H9 (cell line): ENCODE measurements around the gene DIS3L. TPM values are rescaled to one million over a fixed set of nuclear protein-coding genes. Genes with fewer than 3 reads are reported as not detected.

Source experiments
- DNase-seq: peaks from one replicate; pipeline ENCODE4 v3.0.0-alpha.2; 2017
- H2AFZ ChIP-seq: one replicate; pipeline ENCODE4 v1.6.1; 2013; ENCODE audit warnings: mild to moderate bottlenecking, low read length, control low read depth, moderate library complexity
- H2AK5ac ChIP-seq: 2 replicates; pipeline ENCODE4 v1.6.1; 2013; ENCODE audit warnings: low read length, control low read depth, mixed read lengths; ENCODE audit not compliant: insufficient read length
- H2BK120ac ChIP-seq: one replicate; pipeline ENCODE4 v1.6.1; 2013; ENCODE audit warnings: low read depth, mild to moderate bottlenecking, low read length, control low read depth, inconsistent platforms; ENCODE audit not compliant: poor library complexity, severe bottlenecking
- H2BK12ac ChIP-seq: 2 replicates; pipeline ENCODE4 v1.6.1; 2013; ENCODE audit warnings: low read length, control low read depth, mixed read lengths, low read depth; ENCODE audit not compliant: insufficient read length
- H2BK15ac ChIP-seq: 2 replicates; pipeline ENCODE4 v1.6.1; 2013; ENCODE audit warnings: low read depth, low read length, control low read depth
- H2BK20ac ChIP-seq: one replicate; pipeline ENCODE4 v1.6.1; 2013; ENCODE audit warnings: low read depth, mild to moderate bottlenecking, low read length, control low read depth, inconsistent platforms; ENCODE audit not compliant: poor library complexity, severe bottlenecking
- H2BK5ac ChIP-seq: 2 replicates; pipeline ENCODE4 v1.6.1; 2013; ENCODE audit warnings: low read length, control low read depth, mixed read lengths; ENCODE audit not compliant: insufficient read length
- H3K14ac ChIP-seq: 2 replicates; pipeline ENCODE4 v1.6.1; 2013; ENCODE audit warnings: low read length, control low read depth; ENCODE audit not compliant: insufficient read depth
- H3K18ac ChIP-seq: 2 replicates; pipeline ENCODE4 v1.6.1; 2013; ENCODE audit warnings: low read depth, mild to moderate bottlenecking, mixed read lengths, low read length, control low read depth; ENCODE audit not compliant: insufficient read length
- H3K23ac ChIP-seq: 2 replicates; pipeline ENCODE4 v1.6.1; 2013; ENCODE audit warnings: low read length, control low read depth, mixed read lengths, low read depth; ENCODE audit not compliant: insufficient read length
- H3K23me2 ChIP-seq: 2 replicates; pipeline ENCODE4 v1.6.1; 2013; ENCODE audit warnings: low read depth, mild to moderate bottlenecking, mixed read lengths, low read length, control low read depth; ENCODE audit not compliant: insufficient read length, poor library complexity, severe bottlenecking
- H3K27ac ChIP-seq: 2 replicates; pipeline ENCODE4 v1.5.1; 2013; ENCODE audit warnings: low read length, control low read depth, mixed read lengths, low read depth; ENCODE audit not compliant: insufficient read length
- H3K27me3 ChIP-seq: 2 replicates; pipeline ENCODE4 v1.6.1; 2013; ENCODE audit warnings: low read length, control low read depth, inconsistent platforms; ENCODE audit not compliant: insufficient read depth
- H3K4ac ChIP-seq: 2 replicates; pipeline ENCODE4 v1.6.1; 2013; ENCODE audit warnings: low read depth, mild to moderate bottlenecking, control low read depth, inconsistent platforms, low read length, moderate library complexity
- H3K4me1 ChIP-seq: 2 replicates; pipeline ENCODE4 v1.6.1; 2013; ENCODE audit warnings: low read length, control low read depth, inconsistent platforms; ENCODE audit not compliant: insufficient read depth
- H3K4me2 ChIP-seq: 2 replicates; pipeline ENCODE4 v1.6.1; 2013; ENCODE audit warnings: low read length, control low read depth, mixed read lengths; ENCODE audit not compliant: insufficient read length, insufficient read depth
- H3K56ac ChIP-seq: 2 replicates; pipeline ENCODE4 v1.6.1; 2013; ENCODE audit warnings: low read depth, mild to moderate bottlenecking, mixed read lengths, low read length, control low read depth; ENCODE audit not compliant: insufficient read length
- H3K79me1 ChIP-seq: 2 replicates; pipeline ENCODE4 v1.6.1; 2013; ENCODE audit warnings: low read depth, mild to moderate bottlenecking, moderate library complexity, low read length, control low read depth, inconsistent platforms; ENCODE audit not compliant: insufficient read depth, poor library complexity, severe bottlenecking
- H3K79me2 ChIP-seq: 2 replicates; pipeline ENCODE4 v1.6.1; 2013; ENCODE audit warnings: low read length, control low read depth, inconsistent platforms; ENCODE audit not compliant: insufficient read depth
- H3K9ac ChIP-seq: 2 replicates; pipeline ENCODE4 v1.6.1; 2013; ENCODE audit warnings: low read length, control low read depth, mixed read lengths; ENCODE audit not compliant: insufficient read length; ENCODE audit errors: extremely low read depth
- H3K9me3 ChIP-seq: one replicate; pipeline ENCODE4 v1.6.1; 2013; ENCODE audit warnings: low read depth, low read length, inconsistent platforms; ENCODE audit not compliant: control insufficient read depth
- H3T11ph ChIP-seq: one replicate; pipeline ENCODE4 v1.6.1; 2013; ENCODE audit warnings: mild to moderate bottlenecking, low read length, control low read depth, inconsistent platforms
- H4K20me1 ChIP-seq: one replicate; pipeline ENCODE4 v1.6.1; 2013; ENCODE audit not compliant: control insufficient read depth, insufficient read length, insufficient read depth
- H4K5ac ChIP-seq: 2 replicates; pipeline ENCODE4 v1.6.1; 2013; ENCODE audit warnings: low read depth, mild to moderate bottlenecking, mixed read lengths, low read length, control low read depth; ENCODE audit not compliant: insufficient read length
- H4K8ac ChIP-seq: replicated peaks from 2 replicates; pipeline ENCODE4 v1.6.1; 2013; ENCODE audit warnings: low read length, control low read depth, mixed read lengths, low read depth; ENCODE audit not compliant: insufficient read length
- H4K91ac ChIP-seq: 2 replicates; pipeline ENCODE4 v1.6.1; 2013; ENCODE audit warnings: low read depth, mild to moderate bottlenecking, moderate library complexity, mixed read lengths, low read length, control low read depth; ENCODE audit not compliant: insufficient read length
- H3K27ac Mint-ChIP-seq, 3 experiments: 2 replicates in 2 of 3; 3 replicates in 1 of 3; pipeline ENCODE4 v1.8.0; 2020 to 2021; ENCODE audit warnings: mixed read lengths in 3 of 3, mild to moderate bottlenecking in 1 of 3, moderate library complexity in 1 of 3
- H3K27me3 Mint-ChIP-seq: 2 replicates; pipeline ENCODE4 v1.8.0; 2021; ENCODE audit warnings: low read depth, mild to moderate bottlenecking, moderate library complexity, mixed read lengths
- H3K36me3 Mint-ChIP-seq, 3 experiments: 2 replicates in 2 of 3; 3 replicates in 1 of 3; pipeline ENCODE4 v1.8.0; 2020 to 2021; ENCODE audit warnings: low read depth in 3 of 3, mixed read lengths in 3 of 3; ENCODE audit not compliant: insufficient read depth in 1 of 3
- H3K4me1 Mint-ChIP-seq, 2 experiments: 2 replicates each; pipeline ENCODE4 v1.8.0; 2020; ENCODE audit warnings: mixed read lengths in 2 of 2
- H3K4me3 Mint-ChIP-seq, 2 experiments: 2 replicates in 1 of 2; 3 replicates in 1 of 2; pipeline ENCODE4 v1.8.0; 2020 to 2021; ENCODE audit warnings: mild to moderate bottlenecking in 2 of 2, mixed read lengths in 2 of 2, moderate library complexity in 1 of 2
- H3K9me3 Mint-ChIP-seq, 2 experiments: 2 replicates in 1 of 2; 3 replicates in 1 of 2; pipeline ENCODE4 v1.8.0; 2020; ENCODE audit warnings: mild to moderate bottlenecking in 2 of 2, mixed read lengths in 2 of 2, moderate library complexity in 1 of 2
- WGBS: extraction: QIAGEN DNeasy Blood & Tissue Kit; methylation state at CpG from one replicate; pipeline ENCODE4 v1.1.7; 2013; ENCODE audit warnings: missing lambda C conversion rate, low lambda C conversion rate, mixed read lengths; ENCODE audit not compliant: insufficient read length; ENCODE audit errors: extremely low coverage; 5-methylcytosine and 5-hydroxymethylcytosine counted together
- total RNA-seq: library from RNA; stranded (reverse); gene quantifications from 2 replicates; pipeline ENCODE4 v1.2.1, GENCODE V29; 2021
- TF ChIP-seq, protein P1 (sequence below): fragments of 200-600 bp; sonication (generic); conservative IDR thresholded peaks from 3 replicates; pipeline ENCODE4 v1.8.0; 2021; ENCODE audit warnings: antibody characterized with exemption, mild to moderate bottlenecking

DIS3L gene
- total RNA-seq, 1 experiment from 2014 or later = 30.2 TPM

DNA sequence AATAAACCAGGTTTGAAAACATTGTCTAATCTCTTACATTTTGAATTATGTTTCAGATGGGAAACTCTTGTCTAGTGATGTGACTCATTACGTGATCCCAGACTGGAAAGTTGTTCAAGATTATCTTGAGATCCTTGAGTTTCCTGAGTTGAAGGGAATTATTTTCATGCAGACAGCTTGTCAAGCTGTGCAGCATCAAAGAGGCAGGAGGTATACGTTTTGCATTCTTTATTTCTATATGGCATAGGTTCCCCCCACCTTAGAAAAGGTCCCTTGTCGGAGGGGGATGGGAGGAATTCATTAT is 1.5 kb downstream of the DIS3L start:
- Histone ChIP-seq H4K91ac (no peak overlapping the region), H4K20me1 (no peaks in the 10 kb centered on the region), H4K8ac (no peak overlapping the region), H3K4ac (no peak overlapping the region), H3K4me1 (peaks cover 7% of the 10 kb centered on the region; the same call in 1 of the 2 replicates), H2AFZ (no peak overlapping the region), H3K18ac (no peak overlapping the region), H3K23me2 (peaks cover 7% of the 10 kb centered on the region), H4K5ac (no peak overlapping the region), H3K56ac (no peak overlapping the region), H2AK5ac (no peak overlapping the region), H3K4me2 (peak overlapping the region; percentile 87), H3K14ac (no peak overlapping the region), H2BK5ac (no peak overlapping the region), H3K27ac (no peak overlapping the region), H3T11ph (no peak overlapping the region), H3K79me2 (no peaks in the 10 kb centered on the region), H2BK12ac (no peak overlapping the region), H3K27me3 (no peaks in the 10 kb centered on the region), H3K9me3 (no peaks in the 10 kb centered on the region), H2BK20ac (no peak overlapping the region), H2BK120ac (no peak overlapping the region), H3K23ac (no peak overlapping the region), H3K79me1 (no peaks in the 10 kb centered on the region), H2BK15ac (no peak overlapping the region), H3K9ac (peak overlapping the region; percentile 38)
- peak overlapping the region; percentile 77 to 90 for H3K4me3 Mint-ChIP-seq
- H3K27me3 Mint-ChIP-seq = no peaks in the 10 kb centered on the region
- no peak for DNase-seq
- TF ChIP-seq, protein P1, sequence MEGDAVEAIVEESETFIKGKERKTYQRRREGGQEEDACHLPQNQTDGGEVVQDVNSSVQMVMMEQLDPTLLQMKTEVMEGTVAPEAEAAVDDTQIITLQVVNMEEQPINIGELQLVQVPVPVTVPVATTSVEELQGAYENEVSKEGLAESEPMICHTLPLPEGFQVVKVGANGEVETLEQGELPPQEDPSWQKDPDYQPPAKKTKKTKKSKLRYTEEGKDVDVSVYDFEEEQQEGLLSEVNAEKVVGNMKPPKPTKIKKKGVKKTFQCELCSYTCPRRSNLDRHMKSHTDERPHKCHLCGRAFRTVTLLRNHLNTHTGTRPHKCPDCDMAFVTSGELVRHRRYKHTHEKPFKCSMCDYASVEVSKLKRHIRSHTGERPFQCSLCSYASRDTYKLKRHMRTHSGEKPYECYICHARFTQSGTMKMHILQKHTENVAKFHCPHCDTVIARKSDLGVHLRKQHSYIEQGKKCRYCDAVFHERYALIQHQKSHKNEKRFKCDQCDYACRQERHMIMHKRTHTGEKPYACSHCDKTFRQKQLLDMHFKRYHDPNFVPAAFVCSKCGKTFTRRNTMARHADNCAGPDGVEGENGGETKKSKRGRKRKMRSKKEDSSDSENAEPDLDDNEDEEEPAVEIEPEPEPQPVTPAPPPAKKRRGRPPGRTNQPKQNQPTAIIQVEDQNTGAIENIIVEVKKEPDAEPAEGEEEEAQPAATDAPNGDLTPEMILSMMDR = no peak
- H3K36me3 Mint-ChIP-seq = peaks cover 3 to 23% (median 14%) of the 10 kb centered on the region in 3 experiments; a peak in 6 of 7 replicates
- peaks cover 30 to 42% of the 10 kb centered on the region in 2 experiments for H3K4me1 Mint-ChIP-seq
- H3K27ac Mint-ChIP-seq = no peak overlapping the region; a peak in 1 of 7 replicates
- no peaks in the 10 kb centered on the region for H3K9me3 Mint-ChIP-seq
- WGBS = no CpG with 5 or more reads among the region's 3 CpGs
